Measurements from ENCODE around the gene PSME4. TPM values are rescaled to one million over a fixed set of nuclear protein-coding genes. Genes with fewer than 3 reads are reported as not detected.

PSME4 gene
- total RNA-seq, 6 experiments from 2014 or later: 28.1 to 36.7 (median 29.5) TPM

GRCh38 chr2:53884883-53885282 lies 85.9 kb downstream of the PSME4 start:
- H3K4me1 ChIP-seq: no peaks in the 10 kb centered on the region
- no peak overlapping the region for H3K4me3 ChIP-seq
- WGBS (ENCODE audit: insufficient coverage, low coverage, low lambda C conversion rate, missing lambda C conversion rate): 91% methylated on average over 1 of the region's 1 CpG
- no peak for ATAC-seq
- DNase-seq: no peak
- H3K36me3 ChIP-seq: peaks cover 3 to 71% (median 21%) of the 10 kb centered on the region in 4 donors
- no peaks in the 10 kb centered on the region for H3K9me3 ChIP-seq
- intact Hi-C loops (cut with DNase I): no loop called here
- no peaks in the 10 kb centered on the region for H3K27me3 ChIP-seq
- TF ChIP-seq, protein P1, sequence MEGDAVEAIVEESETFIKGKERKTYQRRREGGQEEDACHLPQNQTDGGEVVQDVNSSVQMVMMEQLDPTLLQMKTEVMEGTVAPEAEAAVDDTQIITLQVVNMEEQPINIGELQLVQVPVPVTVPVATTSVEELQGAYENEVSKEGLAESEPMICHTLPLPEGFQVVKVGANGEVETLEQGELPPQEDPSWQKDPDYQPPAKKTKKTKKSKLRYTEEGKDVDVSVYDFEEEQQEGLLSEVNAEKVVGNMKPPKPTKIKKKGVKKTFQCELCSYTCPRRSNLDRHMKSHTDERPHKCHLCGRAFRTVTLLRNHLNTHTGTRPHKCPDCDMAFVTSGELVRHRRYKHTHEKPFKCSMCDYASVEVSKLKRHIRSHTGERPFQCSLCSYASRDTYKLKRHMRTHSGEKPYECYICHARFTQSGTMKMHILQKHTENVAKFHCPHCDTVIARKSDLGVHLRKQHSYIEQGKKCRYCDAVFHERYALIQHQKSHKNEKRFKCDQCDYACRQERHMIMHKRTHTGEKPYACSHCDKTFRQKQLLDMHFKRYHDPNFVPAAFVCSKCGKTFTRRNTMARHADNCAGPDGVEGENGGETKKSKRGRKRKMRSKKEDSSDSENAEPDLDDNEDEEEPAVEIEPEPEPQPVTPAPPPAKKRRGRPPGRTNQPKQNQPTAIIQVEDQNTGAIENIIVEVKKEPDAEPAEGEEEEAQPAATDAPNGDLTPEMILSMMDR (IDR thresholded peaks at IDR 0.05): no peak
- no peak for TF ChIP-seq POLR2A (IDR thresholded peaks at IDR 0.05)
- H3K27ac ChIP-seq: no peak overlapping the region

GRCh38 chr2:53881986-53882385 lies 88.8 kb downstream of the PSME4 start:
- peaks cover 0 to 43% (median 14%) of the 10 kb centered on the region in 4 donors for H3K36me3 ChIP-seq
- no peak overlapping the region for H3K27ac ChIP-seq
- H3K4me1 ChIP-seq: no peaks in the 10 kb centered on the region
- ATAC-seq (no peak), DNase-seq (no peak)
- no peaks in the 10 kb centered on the region for H3K27me3 ChIP-seq
- intact Hi-C loops (cut with DNase I): no loop called here
- H3K4me3 ChIP-seq: no peak overlapping the region
- no peaks in the 10 kb centered on the region for H3K9me3 ChIP-seq
- TF ChIP-seq POLR2A (IDR thresholded peaks at IDR 0.05): no peak
- TF ChIP-seq, protein P1 (IDR thresholded peaks at IDR 0.05): no peak

GRCh38 chr2:53881360-53881759 lies 89.4 kb downstream of the PSME4 start:
- Histone ChIP-seq H3K4me1 (no peaks in the 10 kb centered on the region), H3K4me3 (no peak overlapping the region), H3K27me3 (no peaks in the 10 kb centered on the region), H3K27ac (no peak overlapping the region), H3K9me3 (no peaks in the 10 kb centered on the region), H3K36me3 (peaks cover 0 to 37% (median 11%) of the 10 kb centered on the region in 4 donors)
- 100% methylated on average over 2 of the region's 2 CpGs for WGBS (ENCODE audit: insufficient coverage, low coverage, low lambda C conversion rate, missing lambda C conversion rate)
- DNase-seq: no peak
- no peak for TF ChIP-seq POLR2A (IDR thresholded peaks at IDR 0.05)
- TF ChIP-seq, protein P1 (IDR thresholded peaks at IDR 0.05): no peak
- intact Hi-C loops (cut with DNase I): no loop called here
- no peak for ATAC-seq

DNA sequence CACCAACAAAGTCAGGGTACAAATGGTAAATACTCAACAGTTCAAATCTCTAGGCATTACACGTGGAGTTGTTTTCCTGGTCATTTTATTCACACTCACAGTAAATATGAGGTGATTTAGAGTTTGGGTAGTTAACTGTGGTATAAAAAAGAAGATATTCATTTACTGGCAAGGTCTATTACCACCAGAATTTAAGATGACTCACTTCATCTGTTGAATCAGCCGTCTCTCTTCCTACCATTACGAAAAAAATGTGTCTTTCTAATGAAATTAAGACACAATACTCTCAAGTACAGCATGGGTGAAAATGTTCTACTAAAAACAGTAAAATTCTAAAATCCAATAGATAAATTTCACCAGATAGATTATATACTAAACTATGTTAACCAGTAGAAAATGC lies 90.0 kb downstream of the PSME4 start:
- TF ChIP-seq, protein P1 (IDR thresholded peaks at IDR 0.05): no peak
- no peak for TF ChIP-seq POLR2A (IDR thresholded peaks at IDR 0.05)
- 97% methylated on average over 3 of the region's 3 CpGs for WGBS (ENCODE audit: insufficient coverage, low coverage, low lambda C conversion rate, missing lambda C conversion rate)
- intact Hi-C loops (cut with DNase I): no loop called here
- no peak for DNase-seq
- Histone ChIP-seq H3K4me1 (no peaks in the 10 kb centered on the region), H3K9me3 (no peaks in the 10 kb centered on the region), H3K27me3 (no peaks in the 10 kb centered on the region), H3K36me3 (peaks cover 0 to 31% (median 9%) of the 10 kb centered on the region in 4 donors), H3K4me3 (no peak overlapping the region), H3K27ac (no peak overlapping the region)
- no peak for ATAC-seq

GRCh38 chr2:53877556-53877955 lies 93.2 kb downstream of the PSME4 start:
- WGBS (ENCODE audit: insufficient coverage, low coverage, low lambda C conversion rate, missing lambda C conversion rate): 90% methylated on average over 2 of the region's 2 CpGs
- TF ChIP-seq POLR2A (IDR thresholded peaks at IDR 0.05): no peak
- TF ChIP-seq, protein P1 (IDR thresholded peaks at IDR 0.05): no peak
- DNase-seq: no peak
- Histone ChIP-seq H3K27ac (no peak overlapping the region), H3K36me3 (peaks cover 0 to 31% (median 8%) of the 10 kb centered on the region in 4 donors), H3K9me3 (no peaks in the 10 kb centered on the region), H3K27me3 (no peaks in the 10 kb centered on the region), H3K4me3 (no peak overlapping the region), H3K4me1 (no peaks in the 10 kb centered on the region)
- ATAC-seq: no peak
- intact Hi-C loops (cut with DNase I): no loop called here

Measured in right lobe of liver (tissue), 6 donors.